Endothelial cell of hepatic sinusoid (primary cell): ENCODE data around the gene ICAM5.
"Not testable (repeated sequence)": the region's sequence is repeated elsewhere in the genome, so short reads cannot be mapped to it uniquely, and the experiment has no call there.

Experiments
- in situ Hi-C: cut with HindIII; loops from 2 replicates; pipeline ENCODE4 v1.10.0; 2017; ENCODE audit warnings: low sequenced_read_pairs

ICAM5 gene

DNA sequence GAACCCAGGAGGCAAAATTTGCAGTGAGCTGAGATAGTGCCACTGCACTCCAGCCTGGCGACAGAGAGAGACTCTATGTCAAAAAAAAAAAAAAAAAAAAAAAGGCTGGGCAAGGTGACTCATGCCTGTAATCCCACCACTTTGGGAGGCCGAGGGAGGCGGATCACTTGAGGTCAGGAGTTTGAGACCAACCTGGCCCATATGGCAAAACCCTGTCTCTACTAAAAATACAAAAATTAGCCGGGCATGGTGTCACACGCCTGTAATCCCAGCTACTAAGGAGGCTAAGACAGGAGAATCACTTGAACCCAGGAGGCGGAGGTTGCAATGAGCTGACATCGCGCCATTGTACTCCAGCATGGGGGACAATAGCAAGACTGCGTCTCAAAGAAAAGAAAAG, 47.0 kb downstream of the ICAM5 start:
- in situ Hi-C loops, result not testable (repeated sequence)

DNA sequence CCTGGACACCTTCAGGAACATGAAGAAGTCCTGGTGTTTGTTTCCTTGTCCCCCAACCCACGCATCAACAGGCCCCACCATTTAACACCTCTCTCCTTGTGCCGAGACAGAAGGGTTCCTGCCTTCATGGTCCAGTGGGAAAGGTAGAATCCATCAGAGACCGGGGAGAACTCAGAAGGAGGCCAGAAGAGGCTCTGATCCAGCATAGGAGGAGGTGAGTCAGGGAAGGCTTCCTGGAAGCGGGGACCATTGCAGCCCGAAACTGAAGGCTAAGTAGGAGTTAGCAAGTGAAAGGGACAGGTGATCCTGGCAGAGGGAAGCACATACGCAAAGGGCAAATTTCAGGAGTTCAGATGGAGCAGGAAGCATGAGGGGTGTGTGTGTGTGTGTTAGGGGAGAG, 49.2 kb downstream of the ICAM5 start:
- in situ Hi-C loops, result no loop called here

DNA sequence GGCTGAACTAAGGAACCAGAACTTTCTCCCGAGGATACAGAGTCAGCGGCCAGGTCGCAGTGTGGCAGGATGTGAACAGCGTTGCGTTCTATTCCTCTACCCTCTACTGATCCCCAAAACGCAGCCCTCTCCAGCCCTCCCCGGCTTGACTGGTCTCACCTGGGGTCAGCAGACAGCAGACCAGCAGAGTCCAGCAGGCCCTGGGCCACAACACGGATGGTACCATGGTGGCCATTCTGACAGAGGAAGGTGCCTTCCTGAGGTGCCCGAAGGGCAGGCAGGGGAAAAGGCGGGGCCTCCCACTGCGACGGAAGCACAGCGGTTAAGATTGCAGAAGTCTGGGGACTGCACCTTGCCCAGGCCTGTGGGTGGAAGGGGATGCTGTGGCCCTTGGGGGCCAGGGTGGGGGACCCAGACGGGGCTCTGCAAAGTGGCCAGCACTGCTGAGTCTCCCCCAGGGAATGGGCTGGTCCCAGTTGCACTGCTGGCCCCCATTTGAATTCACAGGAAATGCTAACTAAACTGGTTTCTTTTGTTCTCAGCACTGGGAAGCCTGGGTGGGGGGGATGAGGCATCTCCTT, 49.7 kb downstream of the ICAM5 start, which contains the start of gene ICAM3:
Gene ICAM3 (minus strand): TSS at position 245 of the 581 bp plus-strand sequence. CDS start 10 bp downstream, at position 235.
- in situ Hi-C loops, result no loop called here

DNA sequence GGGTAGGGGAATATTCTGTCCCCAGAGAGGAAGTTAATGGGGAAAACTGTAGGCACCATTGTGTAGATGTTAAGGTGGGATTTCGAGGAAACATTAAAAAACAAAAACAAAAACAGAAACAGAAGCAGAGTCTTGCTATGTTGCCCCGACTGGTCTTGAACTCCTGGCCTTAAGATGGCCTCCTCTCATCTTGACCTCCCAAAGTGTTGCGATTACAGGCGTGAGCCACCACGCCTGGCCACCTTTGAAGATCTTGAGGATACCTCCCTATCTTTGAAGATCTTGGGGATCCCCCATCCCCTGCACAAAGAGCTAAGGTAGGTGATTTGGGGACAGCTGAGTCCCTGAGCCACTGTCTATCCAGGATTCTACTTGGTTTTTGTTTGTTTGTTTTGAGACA, 50.2 kb downstream of the ICAM5 start:
- in situ Hi-C loops, result no loop called here

DNA sequence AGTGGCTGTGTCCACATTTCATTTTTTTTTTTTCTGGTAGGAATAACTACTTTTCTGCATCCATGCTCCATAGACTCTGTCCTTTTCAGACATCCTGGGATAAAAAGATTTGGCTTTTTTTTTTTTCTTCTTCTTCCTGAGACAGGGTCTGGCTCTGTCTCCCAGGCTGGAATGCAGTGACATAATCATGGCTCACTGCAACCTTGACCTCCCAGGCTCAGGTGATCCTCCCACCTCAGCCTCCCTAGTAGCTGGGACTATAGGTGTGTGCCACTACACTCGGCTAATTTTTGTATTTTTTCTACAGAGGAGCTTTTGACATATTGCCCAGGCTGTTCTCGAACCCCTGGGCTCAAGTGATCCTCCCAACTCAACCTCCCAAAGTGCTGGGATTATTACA, 53.7 kb downstream of the ICAM5 start:
- in situ Hi-C loops, result no loop called here

DNA sequence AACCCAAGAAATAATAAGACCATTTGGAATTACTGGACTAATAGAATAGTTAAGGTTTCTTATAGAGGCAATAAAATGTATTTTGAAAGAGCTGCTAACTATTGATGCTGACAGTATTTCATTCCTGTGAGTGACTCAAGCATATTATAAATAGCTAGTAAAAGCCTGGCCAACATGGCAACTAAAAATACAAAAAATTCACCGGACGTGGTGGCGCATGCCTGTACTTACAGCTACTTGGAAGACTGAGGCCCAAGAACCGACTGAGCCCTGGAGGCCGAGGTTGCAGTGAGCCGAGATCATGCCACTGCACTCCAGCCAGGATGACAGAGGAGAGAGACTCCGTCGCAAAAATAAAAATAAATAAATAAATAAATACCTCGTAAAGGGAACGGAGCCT, 55.0 kb downstream of the ICAM5 start:
- in situ Hi-C loops, result no loop called here
